ENCODE measurements around the gene INPP5A.

Gene INPP5A

DNA sequence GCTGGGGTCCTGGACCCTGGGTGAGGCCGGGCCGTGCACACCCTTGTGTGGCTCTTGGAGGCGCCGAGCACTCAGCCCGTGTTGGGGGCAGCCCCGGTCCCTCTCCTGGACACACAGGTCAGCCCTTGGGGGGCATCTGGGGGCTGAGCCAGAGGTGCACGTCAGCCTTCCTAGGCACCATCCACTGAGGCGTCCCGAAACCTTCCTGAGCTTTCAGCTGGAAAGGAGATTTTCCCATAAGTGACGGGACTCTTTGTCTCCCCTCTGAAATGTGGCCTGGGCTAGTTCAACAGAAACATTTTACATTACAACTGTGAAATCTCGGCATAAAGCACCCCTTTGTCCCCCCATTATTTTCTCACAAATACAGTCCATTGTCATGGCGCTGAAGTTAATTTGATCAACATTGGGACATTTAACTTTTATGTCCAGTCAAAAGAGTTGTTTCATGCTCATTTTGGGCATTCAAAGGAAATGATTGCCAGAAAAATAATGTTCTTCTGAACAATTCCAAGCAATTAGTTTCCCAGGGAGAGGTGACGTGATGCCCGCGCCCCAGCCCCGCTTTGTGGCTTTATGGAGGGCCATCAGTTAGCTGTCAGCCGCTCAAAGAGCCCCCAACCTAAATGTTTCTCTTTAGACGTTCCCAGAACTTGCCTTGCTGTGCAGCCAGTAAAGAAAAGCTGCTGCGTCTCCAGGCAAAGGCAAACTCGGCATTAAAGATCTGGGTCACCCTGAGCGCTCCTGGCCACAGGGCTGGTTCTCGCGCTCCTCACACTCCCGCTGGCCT lies 177.6 kb downstream of the INPP5A start:
- TF ChIP-seq, protein P1, sequence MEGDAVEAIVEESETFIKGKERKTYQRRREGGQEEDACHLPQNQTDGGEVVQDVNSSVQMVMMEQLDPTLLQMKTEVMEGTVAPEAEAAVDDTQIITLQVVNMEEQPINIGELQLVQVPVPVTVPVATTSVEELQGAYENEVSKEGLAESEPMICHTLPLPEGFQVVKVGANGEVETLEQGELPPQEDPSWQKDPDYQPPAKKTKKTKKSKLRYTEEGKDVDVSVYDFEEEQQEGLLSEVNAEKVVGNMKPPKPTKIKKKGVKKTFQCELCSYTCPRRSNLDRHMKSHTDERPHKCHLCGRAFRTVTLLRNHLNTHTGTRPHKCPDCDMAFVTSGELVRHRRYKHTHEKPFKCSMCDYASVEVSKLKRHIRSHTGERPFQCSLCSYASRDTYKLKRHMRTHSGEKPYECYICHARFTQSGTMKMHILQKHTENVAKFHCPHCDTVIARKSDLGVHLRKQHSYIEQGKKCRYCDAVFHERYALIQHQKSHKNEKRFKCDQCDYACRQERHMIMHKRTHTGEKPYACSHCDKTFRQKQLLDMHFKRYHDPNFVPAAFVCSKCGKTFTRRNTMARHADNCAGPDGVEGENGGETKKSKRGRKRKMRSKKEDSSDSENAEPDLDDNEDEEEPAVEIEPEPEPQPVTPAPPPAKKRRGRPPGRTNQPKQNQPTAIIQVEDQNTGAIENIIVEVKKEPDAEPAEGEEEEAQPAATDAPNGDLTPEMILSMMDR (IDR thresholded peaks at IDR 0.05; ENCODE audit: low read depth, low read length, missing control alignments): no peak
- DNase-seq (ENCODE audit: low read depth): no peak
- no peak overlapping the region for H3K4me3 ChIP-seq (ENCODE audit: low read depth, low read length)

DNA sequence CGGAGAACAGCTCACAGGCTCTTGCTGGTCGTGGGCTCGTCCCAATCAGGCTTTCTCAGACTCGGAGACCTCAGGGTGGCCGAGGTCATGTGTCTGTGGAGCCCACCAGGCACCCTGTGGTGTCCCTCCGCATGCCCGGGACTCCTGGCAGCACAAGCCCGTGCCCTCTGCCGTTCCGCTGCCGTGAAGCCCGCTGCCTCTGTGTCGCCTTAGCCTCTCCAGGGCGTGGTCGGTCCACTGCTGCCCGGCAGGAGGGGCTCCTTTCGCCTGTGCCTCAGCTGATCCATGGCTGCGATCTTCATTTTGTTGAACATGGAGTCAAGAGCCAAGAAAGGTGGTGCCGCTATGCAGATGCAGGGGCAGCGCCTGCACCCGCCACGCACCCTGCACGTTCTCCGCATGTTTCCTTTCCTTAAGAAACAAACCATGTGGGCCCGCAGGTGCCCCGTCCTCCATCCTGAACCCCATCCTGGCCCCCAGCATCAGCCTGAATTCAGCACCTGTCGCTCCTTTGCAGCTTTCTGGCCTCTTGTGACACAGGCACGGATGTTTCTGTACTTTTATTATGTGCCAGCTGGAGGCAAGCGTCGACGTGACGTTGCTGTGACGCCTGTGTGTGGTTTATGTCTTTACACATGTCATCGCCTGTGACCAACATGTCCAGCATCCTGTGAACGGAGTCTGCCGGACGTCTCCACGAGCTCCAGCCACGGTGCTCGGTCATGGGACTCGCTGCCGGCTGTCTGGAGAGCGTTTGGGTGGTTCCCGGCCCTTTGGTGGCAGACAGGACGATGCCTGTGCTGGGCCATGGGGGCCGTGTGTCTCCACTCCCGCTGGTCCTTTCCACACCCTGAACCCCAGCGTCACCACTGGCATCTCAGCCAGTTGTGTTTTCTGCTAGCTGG lies 178.4 kb downstream of the INPP5A start:
- DNase-seq (ENCODE audit: low read depth): no peak
- H3K4me3 ChIP-seq (ENCODE audit: low read depth, low read length): no peak overlapping the region
- TF ChIP-seq, protein P1 (IDR thresholded peaks at IDR 0.05; ENCODE audit: low read depth, low read length, missing control alignments): no peak

DNA sequence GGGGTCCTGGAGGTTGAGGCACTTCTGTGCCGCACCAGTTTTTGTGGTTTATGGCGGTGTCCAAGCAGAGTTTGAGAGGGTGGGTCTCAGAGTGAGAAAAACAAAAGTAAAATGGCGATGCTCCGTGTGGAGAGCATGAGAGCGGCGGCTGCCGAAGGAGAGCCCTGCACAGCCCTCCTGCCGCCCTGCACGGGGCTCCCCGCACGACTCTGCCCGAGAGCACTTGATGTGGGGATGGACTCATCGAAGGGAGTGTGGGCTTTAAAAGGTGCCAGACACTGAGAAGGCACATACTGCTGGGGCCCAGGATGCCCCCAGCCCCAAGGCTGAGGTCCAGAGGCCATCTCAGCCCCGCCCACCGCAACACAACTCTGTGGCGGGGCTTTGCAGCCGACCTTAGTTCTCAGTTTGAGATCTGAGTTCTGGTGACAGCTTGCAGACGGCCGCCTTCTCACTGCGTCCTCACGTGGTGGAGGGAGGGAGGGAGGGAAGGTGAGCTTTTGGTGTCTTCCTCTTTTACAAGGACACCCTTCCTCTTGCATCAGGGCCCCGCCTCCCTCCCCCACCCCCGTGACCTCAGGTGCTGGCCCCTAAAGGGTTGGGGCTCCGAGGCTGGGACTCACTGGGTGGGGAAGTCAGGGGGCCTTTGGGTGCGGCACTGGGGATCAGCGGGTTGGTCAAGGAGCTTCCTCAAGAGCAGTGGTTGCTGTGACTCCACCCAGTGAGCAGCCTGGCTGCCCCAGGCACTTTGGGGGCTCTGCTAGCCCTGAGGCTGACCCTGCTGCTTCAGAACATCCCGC lies 179.3 kb downstream of the INPP5A start:
- DNase-seq (ENCODE audit: low read depth): no peak
- no peak overlapping the region for H3K4me3 ChIP-seq (ENCODE audit: low read depth, low read length)
- TF ChIP-seq, protein P1 (IDR thresholded peaks at IDR 0.05; ENCODE audit: low read depth, low read length, missing control alignments): no peak

DNA sequence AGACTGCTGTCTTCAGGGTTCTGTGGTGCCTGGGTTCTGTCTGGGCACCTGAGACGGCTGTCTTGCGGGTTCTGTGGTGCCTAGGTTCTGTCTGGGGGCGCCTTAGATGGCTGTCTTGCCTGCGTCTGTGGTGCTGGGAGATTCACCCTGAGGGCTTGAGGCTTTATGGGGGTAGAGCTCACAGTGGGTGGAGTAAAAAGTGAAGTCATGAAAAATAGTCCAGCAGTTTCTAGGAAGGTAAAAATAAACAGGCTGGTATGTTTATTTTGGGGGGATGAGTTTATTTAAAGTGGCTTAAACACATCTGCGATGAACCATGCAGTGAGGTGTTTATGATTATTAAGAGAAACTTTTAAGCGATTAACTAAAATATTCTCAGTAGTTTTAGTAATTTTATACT lies 184.1 kb downstream of the INPP5A start:
- H3K4me3 ChIP-seq (ENCODE audit: low read depth, low read length): no peak overlapping the region
- DNase-seq (ENCODE audit: low read depth): no peak
- TF ChIP-seq, protein P1 (IDR thresholded peaks at IDR 0.05; ENCODE audit: low read depth, low read length, missing control alignments): no peak

DNA sequence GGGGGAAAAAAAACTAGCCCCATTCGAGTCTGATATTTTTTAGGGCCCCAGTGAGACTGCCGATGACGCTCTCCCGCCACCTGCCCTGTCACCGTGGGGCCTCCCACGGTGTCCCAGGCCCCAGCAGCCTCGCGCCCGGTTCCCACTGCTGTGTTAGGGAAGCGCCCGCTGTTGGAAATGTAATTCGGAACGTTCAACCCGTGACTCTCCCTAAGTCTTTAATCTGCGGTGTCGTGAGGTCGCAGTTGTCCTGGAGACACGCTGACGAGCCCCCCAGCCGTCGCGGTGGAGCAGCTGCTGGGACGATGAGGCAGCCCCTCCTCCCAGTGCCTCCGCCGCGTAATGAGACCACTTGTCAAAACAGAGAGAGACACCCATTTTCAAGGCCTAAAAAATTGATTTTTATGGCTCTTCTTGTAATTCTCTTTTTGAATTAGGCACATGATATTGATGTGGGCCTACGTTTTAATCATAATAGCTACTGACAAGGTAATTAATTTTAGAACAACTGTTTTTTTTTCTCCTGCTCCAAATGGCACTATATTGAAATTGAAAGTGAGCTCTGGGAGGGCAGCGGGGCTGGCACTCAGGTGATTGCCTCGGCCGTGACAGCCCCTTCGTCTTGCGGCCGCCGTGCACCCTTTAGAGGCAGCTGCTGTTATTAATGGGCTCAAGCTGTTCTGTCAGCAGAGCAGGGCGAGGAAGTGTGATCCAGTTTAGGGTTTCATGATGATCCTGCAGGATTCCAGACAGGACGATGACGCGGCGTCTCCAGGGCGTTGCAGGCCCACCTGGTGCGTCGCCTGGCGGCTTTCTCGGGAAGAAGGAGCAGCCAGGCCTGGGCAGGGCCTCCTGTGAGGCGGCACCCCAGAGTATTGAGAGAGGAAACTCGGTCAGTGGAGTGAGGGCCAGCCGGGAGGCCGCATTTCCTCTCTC lies 185.1 kb downstream of the INPP5A start:
- TF ChIP-seq, protein P1 (IDR thresholded peaks at IDR 0.05; ENCODE audit: low read depth, low read length, missing control alignments): no peak
- no peak for DNase-seq (ENCODE audit: low read depth)
- H3K4me3 ChIP-seq (ENCODE audit: low read depth, low read length): no peak overlapping the region

All from GM12864 (cell line).